Suprapubic skin (tissue), 4 donors: ENCODE measurements around the gene PVALB. TPM values are rescaled to one million over a fixed set of nuclear protein-coding genes. Genes with fewer than 3 reads are reported as not detected.

ENCODE experiments used
- DNase-seq, 2 donors: peaks; one replicate each; pipeline ENCODE4 v3.0.0-alpha.2; 2019; ENCODE audit warnings: low spot score in 2 of 2
- H3K27ac ChIP-seq: fragments of 200-600 bp; sonication (generic); one replicate; pipeline ENCODE4 v1.5.1; 2019
- H3K27me3 ChIP-seq: fragments of 200-600 bp; sonication (generic); one replicate; pipeline ENCODE4 v1.5.1; 2019
- H3K36me3 ChIP-seq: fragments of 200-600 bp; sonication (generic); one replicate; pipeline ENCODE4 v1.5.1; 2019
- H3K4me1 ChIP-seq: fragments of 200-600 bp; sonication (generic); one replicate; pipeline ENCODE4 v1.5.1; 2019
- H3K4me3 ChIP-seq: fragments of 200-600 bp; sonication (generic); one replicate; pipeline ENCODE4 v1.5.1; 2019; ENCODE audit warnings: mild to moderate bottlenecking
- H3K9me3 ChIP-seq: fragments of 200-600 bp; sonication (generic); one replicate; pipeline ENCODE4 v1.5.1; 2019
- CTCF ChIP-seq, 2 donors: fragments of 200-600 bp in 1 of 2; fragments of 450-650 bp in 1 of 2; sonication (generic) in 1 of 2; IDR thresholded peaks; one replicate each; pipeline ENCODE4 v1.5.1; 2016 to 2019; ENCODE audit warnings: antibody characterized with exemption in 2 of 2, mild to moderate bottlenecking in 1 of 2, moderate library complexity in 1 of 2
- EP300 ChIP-seq: sonication (generic); formaldehyde crosslinking; IDR thresholded peaks from one replicate; pipeline ENCODE4 v1.6.1; 2017; ENCODE audit warnings: antibody characterized with exemption
- POLR2A ChIP-seq, 2 donors: fragments of 450-650 bp; IDR thresholded peaks; one replicate each; pipeline ENCODE4 v1.6.1; 2017; ENCODE audit warnings: antibody characterized with exemption in 2 of 2, mild to moderate bottlenecking in 2 of 2, moderate library complexity in 2 of 2
- POLR2AphosphoS5 ChIP-seq, 3 donors: sonication (generic); formaldehyde crosslinking; IDR thresholded peaks; one replicate each; pipeline ENCODE4 v1.6.1; 2017; ENCODE audit warnings: antibody characterized with exemption in 3 of 3
- WGBS: methylation state at CpG from one replicate; pipeline ENCODE4 v1.1.5; 2018; 5-methylcytosine and 5-hydroxymethylcytosine counted together
- total RNA-seq, 4 donors: library from RNA; depleted of rRNA; stranded (reverse); fragments of >200 nt; gene quantifications; one replicate each; pipeline ENCODE4 v1.1.0, GENCODE V29; 2016

The PVALB gene
- total RNA-seq, 4 donors from 2014 or later = not detected

DNA sequence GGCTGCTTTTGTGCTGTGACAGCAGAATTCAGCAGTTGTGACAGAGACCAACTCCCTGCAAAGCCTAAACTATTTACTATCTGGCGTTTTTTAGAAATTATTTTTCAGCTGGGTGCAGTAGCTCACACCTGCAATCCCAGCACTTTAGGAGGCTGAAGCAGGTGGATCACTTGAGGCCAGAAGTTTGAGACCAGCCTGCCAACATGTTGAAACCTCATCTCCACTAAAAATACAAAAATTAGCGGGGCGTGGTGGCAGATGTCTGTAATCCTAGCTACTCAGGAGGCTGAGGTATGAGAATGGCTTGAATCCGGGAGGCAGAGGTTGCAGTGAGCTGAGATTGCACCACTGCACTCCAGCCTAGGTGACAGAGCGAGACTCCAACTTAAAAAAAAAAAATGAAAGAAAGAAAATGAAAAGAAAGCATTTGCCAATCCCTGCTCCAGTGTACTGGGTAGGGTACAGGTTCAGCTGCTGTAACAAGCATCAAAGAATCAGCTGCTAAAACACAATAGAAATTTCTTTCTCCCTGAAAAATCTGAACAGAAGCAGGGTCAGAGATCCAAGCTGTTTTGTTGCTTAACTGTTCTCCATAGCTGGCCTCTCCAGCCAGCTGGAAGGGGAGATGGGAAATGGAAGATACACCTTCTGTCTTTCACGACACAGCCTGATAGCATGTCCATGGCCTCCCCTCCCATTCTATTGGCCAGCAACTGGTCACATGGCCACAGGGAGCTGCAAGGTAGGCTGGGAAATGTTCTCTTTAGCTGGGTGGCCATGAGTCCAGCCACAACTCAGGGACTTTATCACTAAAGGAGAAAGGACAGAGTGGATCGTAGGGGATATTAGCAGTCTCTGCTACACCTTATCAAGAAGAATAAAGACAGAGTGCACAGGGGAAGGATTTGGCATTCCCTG, 35.5 kb upstream of the PVALB start:
- TF ChIP-seq POLR2A (IDR thresholded peaks at IDR 0.05) = no peak
- TF ChIP-seq CTCF (IDR thresholded peaks at IDR 0.05) = no peak
- no peak for TF ChIP-seq EP300
- TF ChIP-seq POLR2AphosphoS5 (IDR thresholded peaks at IDR 0.05) = no peak
- WGBS = 92% methylated on average over 7 of the region's 7 CpGs
- H3K4me1 ChIP-seq = peaks cover 17% of the 10 kb centered on the region
- H3K27ac ChIP-seq = no peak overlapping the region
- no peak overlapping the region for H3K4me3 ChIP-seq
- peaks cover 28% of the 10 kb centered on the region for H3K27me3 ChIP-seq
- no peaks in the 10 kb centered on the region for H3K9me3 ChIP-seq
- no peaks in the 10 kb centered on the region for H3K36me3 ChIP-seq
- DNase-seq = no peak

DNA sequence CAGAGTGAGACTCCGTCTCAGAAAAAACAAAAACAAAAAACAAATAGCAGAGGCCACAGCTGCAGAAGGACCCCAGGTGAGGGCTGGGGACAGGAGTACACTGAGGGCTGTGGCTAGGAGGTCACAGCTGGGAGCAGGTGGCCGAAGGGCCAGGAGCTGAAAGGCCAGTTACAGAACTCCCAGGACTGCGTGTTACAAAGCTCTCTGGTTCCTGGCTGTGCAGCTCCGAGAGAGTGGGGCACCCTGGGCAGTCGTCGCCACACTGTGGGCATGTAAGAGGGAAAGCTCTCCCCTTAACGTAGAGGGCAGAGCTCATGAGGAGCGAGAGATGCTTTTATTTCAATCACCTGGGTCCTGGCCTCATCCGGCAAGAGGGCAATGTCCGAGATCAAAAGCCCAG, 33.8 kb upstream of the PVALB start:
- no peaks in the 10 kb centered on the region for H3K9me3 ChIP-seq
- H3K4me3 ChIP-seq = no peak overlapping the region
- H3K36me3 ChIP-seq = no peaks in the 10 kb centered on the region
- TF ChIP-seq CTCF (IDR thresholded peaks at IDR 0.05) (no peak), EP300 (no peak), POLR2AphosphoS5 (IDR thresholded peaks at IDR 0.05) (no peak), POLR2A (IDR thresholded peaks at IDR 0.05) (no peak)
- WGBS = 85% methylated on average over 10 of the region's 10 CpGs
- peaks cover 6% of the 10 kb centered on the region for H3K4me1 ChIP-seq
- DNase-seq = no peak
- peaks cover 34% of the 10 kb centered on the region for H3K27me3 ChIP-seq
- no peak overlapping the region for H3K27ac ChIP-seq

GRCh38 chr22:36850056-36850455, 33.2 kb upstream of the PVALB start:
- H3K27ac ChIP-seq = no peak overlapping the region
- H3K27me3 ChIP-seq = peaks cover 34% of the 10 kb centered on the region
- no peaks in the 10 kb centered on the region for H3K36me3 ChIP-seq
- 80% methylated on average over 14 of the region's 14 CpGs for WGBS
- H3K4me3 ChIP-seq = no peak overlapping the region
- no peaks in the 10 kb centered on the region for H3K9me3 ChIP-seq
- TF ChIP-seq POLR2A (IDR thresholded peaks at IDR 0.05) (no peak), EP300 (no peak), CTCF (IDR thresholded peaks at IDR 0.05) (no peak), POLR2AphosphoS5 (IDR thresholded peaks at IDR 0.05) (no peak)
- H3K4me1 ChIP-seq = peaks cover 6% of the 10 kb centered on the region
- no peak for DNase-seq

DNA sequence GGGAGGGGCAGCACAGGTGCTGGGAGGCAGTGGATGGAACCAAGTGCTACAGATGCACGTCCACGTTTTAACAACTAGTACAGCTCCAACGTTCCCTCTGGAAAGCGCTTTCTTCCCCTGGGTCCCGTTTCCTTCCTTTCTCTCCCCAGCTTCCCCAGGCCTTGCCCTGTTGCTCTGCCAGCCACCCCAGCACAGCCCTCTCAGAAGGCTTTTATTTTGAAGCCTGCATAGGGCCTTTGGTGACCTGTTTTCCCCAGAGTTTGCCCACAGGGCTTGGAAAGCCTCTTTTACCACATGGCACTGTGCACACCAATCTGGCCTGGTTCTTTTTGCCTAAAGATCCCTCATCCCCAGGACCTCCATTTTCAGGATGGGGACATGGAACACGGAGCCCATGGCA, 30.1 kb upstream of the PVALB start:
- Histone ChIP-seq H3K4me3 (no peak overlapping the region), H3K36me3 (no peaks in the 10 kb centered on the region), H3K4me1 (no peaks in the 10 kb centered on the region), H3K27me3 (peaks cover 40% of the 10 kb centered on the region), H3K9me3 (no peaks in the 10 kb centered on the region), H3K27ac (no peak overlapping the region)
- WGBS = 39% methylated on average over 6 of the region's 6 CpGs
- no peak for DNase-seq
- TF ChIP-seq POLR2AphosphoS5 (IDR thresholded peaks at IDR 0.05) (no peak), CTCF (IDR thresholded peaks at IDR 0.05) (no peak), POLR2A (IDR thresholded peaks at IDR 0.05) (no peak), EP300 (no peak)

DNA sequence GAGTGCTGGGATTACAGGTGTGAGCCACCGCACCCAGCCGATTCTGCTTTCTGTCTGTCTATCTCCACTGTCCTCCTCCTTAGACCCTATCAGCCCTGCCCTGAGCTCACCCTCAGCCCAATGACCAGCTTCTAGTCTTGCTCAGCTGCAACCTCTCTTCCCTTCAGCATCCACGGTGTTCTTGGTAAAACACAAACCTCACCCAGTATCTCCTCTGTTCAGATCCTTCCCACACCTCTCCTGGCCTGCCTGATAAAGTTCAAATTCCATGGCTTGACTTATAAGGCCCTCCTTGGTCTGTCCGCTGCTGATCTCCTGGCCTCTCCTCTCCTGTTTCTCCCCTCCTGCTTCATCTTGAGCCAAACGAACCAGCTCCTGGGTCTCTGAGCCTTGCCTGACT, 29.4 kb upstream of the PVALB start:
- no peak for DNase-seq
- Histone ChIP-seq H3K36me3 (no peaks in the 10 kb centered on the region), H3K27me3 (peaks cover 40% of the 10 kb centered on the region), H3K4me3 (no peak overlapping the region), H3K4me1 (no peaks in the 10 kb centered on the region), H3K9me3 (no peaks in the 10 kb centered on the region), H3K27ac (no peak overlapping the region)
- TF ChIP-seq EP300 = no peak
- TF ChIP-seq POLR2A (IDR thresholded peaks at IDR 0.05) = no peak
- no peak for TF ChIP-seq POLR2AphosphoS5 (IDR thresholded peaks at IDR 0.05)
- TF ChIP-seq CTCF (IDR thresholded peaks at IDR 0.05) = no peak
- WGBS = 83% methylated on average over 5 of the region's 5 CpGs
